GM18517 (cell line): ENCODE measurements around the gene ENTREP3.

Source experiments
- ATAC-seq: cut with Tn5 transposase; IDR thresholded peaks from one replicate; pipeline ENCODE4 v1.9.1; 2021; ENCODE audit warnings: mild to moderate bottlenecking, moderate library complexity; ENCODE audit not compliant: unreplicated experiment

ENTREP3 gene

GRCh38 chr1:155278689-155279160 lies 23.4 kb upstream of the ENTREP3 start:
- no peak for ATAC-seq

- no peak for ATAC-seq
These were observed 22.8 kb upstream of the ENTREP3 start for GRCh38 chr1:155277902-155278688.

- ATAC-seq, result peak; percentile 62
These were observed 22.0 kb upstream of the ENTREP3 start, which contains the start of gene HCN3 for GRCh38 chr1:155277070-155277901. Gene HCN3 (plus strand): TSS chr1:155277463. CDS start chr1:155277591, 128 bp downstream.

- ATAC-seq, result peak; percentile 60
These were observed 18.3 kb upstream of the ENTREP3 start, which contains the start of gene CLK2 for GRCh38 chr1:155273343-155274245. Gene CLK2 (minus strand): TSS chr1:155273504. CDS start chr1:155270977, 2,527 bp downstream.

GRCh38 chr1:155272466-155273342 lies 17.4 kb upstream of the ENTREP3 start:
- peak; percentile 17 for ATAC-seq

GRCh38 chr1:155269381-155269780 lies 14.1 kb upstream of the ENTREP3 start:
- ATAC-seq, result no peak

- no peak for ATAC-seq
These were observed 13.3 kb upstream of the ENTREP3 start for GRCh38 chr1:155268630-155269029.

- no peak for ATAC-seq
These were observed 12.1 kb upstream of the ENTREP3 start for GRCh38 chr1:155267373-155267772.

GRCh38 chr1:155266553-155266952 lies 11.3 kb upstream of the ENTREP3 start:
- ATAC-seq, result no peak

GRCh38 chr1:155263067-155263466 lies 7.8 kb upstream of the ENTREP3 start:
- no peak for ATAC-seq

GRCh38 chr1:155261852-155262673 lies 6.8 kb upstream of the ENTREP3 start, which contains the start of gene SCAMP3:
Gene SCAMP3 (minus strand): TSS chr1:155262360. CDS start chr1:155262151, 209 bp downstream.
- peak; percentile 86 for ATAC-seq

- peak; percentile 9 for ATAC-seq
These were observed 6.2 kb upstream of the ENTREP3 start for GRCh38 chr1:155261493-155261851.

- no peak for ATAC-seq
These were observed 5.0 kb upstream of the ENTREP3 start for GRCh38 chr1:155260276-155260675.

- no peak for ATAC-seq
These were observed 972 bp upstream of the ENTREP3 start for GRCh38 chr1:155256058-155256852.

GRCh38 chr1:155254714-155255242 lies 505 bp downstream of the ENTREP3 start:
- ATAC-seq, result no peak

- no peak for ATAC-seq
These were observed 1.0 kb downstream of the ENTREP3 start for GRCh38 chr1:155254228-155254713.

GRCh38 chr1:155253797-155254196 lies 1.5 kb downstream of the ENTREP3 start:
- ATAC-seq, result no peak
